NCI-H526 treated with DMSO at 0.1 percent for 48 hours (cell line): Measurements from ENCODE around the gene ARMC2.
"Not testable (repeated sequence)": the region's sequence is repeated elsewhere in the genome, so short reads cannot be mapped to it uniquely, and the experiment has no call there.

Experiments
- DNase-seq: peaks from one replicate; lab custom pipeline; 2025; lab: John Stamatoyannopoulos, UW

Gene ARMC2

DNA sequence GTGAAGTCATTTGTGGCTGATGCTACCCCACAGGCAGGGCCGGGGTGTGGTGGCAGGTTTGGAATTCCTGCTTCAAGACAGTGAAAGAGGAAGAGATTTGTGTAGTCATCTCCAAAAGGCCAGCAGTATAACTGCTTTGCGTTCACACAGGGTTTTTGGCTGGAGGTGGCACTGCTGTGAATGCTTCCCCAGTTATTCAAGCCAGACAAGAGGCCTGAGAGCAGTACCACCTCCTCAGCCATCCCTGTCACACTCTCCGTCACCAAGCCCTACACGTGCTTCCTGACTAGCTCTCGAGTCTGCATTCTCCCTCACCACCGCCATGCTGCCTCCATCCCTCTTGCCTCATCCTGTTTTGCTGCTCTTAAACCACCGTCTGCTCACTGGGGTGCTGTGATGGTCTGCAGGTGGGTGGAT, 23.9 kb downstream of the ARMC2 start:
- no peak for DNase-seq

DNA sequence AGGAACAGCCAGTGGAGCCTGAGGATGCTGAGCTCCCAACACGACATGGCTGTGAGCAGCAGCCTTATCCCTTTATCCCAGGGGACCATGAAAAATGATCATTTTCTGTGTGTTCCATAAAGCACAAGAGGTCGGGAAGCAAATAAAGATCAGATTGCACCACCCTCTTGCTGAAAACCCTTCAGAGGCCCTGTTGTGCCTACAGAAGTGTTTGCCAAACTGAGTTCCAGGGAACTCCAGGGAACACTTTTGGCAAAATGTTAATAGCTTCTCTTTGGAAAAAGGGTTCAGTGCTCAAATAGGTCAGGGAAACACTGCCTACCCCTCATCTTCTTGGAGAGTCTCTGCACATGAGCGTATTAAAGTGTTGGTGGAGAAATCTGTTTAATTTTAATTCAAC, 24.4 kb downstream of the ARMC2 start:
- no peak for DNase-seq

DNA sequence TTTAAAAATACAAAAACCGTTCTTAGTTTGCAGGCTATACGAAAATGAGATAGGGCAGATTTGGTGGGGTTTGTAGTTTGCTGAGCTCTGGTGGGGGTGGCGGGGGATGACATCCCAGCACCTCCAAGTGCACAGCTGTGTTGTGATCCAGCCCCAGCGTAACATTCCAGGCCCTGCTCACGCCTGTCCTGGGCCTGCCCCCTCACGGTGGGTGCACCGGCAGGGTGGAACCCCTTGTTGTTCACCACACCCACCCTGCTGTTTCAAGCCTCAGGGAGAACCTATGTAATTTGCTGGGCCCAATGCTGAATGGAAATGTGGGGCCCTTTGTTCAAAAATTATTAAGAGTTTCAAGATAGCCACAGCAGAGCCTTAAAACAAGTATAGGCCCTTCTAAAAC, 25.0 kb downstream of the ARMC2 start:
- no peak for DNase-seq

DNA sequence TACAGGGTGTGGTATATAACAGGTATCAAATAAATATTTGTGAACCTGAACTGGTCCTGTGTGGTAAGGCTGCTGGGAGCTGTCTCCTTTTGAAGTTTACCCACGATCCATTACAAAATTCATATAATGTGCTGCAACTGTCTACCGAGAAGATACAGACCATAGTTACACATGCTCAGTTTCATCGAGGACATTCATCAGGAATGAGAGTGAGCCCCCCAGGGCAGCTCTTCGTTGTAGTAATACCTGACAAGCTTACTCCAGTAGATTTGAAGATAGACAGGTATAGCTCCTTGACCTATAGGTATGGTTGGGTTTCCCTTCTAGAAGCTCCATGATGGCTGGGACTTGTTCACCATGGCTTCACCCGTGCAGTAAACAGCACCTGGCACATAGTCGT, 25.7 kb downstream of the ARMC2 start:
- DNase-seq, result no peak

DNA sequence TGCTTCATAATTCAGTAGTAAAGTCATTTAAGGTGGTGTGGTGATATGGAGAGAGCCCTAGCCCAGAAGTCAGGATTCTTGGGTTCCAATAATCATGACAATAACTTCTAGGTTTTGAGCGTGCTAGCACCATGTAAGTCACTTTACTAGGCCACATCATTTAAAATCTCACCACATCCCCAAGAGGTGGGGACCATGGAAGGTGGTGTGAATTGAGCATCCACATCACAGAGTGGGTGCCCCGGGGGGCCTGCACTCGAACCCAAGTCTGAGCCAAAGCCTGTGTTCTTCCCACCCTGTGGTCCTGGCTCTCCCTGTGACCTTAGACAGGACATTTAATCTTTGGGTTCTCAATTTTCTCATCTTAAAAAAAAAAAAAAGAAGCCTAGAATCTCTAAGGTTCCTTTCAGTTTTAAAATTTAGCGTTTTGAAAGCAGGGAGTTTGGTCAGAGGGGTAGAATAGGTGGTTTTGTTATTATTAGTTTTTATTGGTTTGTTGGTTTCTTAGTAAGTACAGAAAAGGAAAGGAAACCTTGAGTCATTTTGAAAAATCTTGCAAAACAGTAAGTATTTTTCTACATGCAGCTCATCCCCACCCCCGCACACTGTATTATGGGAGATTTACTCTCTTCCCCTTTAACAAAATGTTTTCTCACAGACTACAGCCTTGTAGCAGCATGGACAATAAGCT, 26.4 kb downstream of the ARMC2 start:
- DNase-seq, result no peak

DNA sequence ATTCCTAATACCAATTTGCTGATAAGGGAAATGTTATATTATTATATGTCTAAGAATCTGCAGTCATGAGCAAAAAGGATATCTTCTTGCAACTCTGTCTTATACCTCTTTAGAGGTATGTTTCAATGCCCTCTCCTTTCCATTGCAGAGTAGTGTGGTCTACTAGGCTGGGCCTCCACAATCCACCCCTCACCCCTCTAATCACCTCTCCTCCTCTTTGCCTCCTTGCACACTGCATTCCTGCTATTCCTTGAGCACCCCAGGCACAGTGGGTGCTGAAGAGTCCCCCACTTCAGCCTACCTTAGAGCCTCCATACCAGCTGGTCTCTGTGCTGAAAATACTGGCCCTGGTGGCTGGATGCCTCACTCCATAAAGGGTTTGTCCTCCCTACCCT, 26.9 kb downstream of the ARMC2 start:
- DNase-seq, result no peak

DNA sequence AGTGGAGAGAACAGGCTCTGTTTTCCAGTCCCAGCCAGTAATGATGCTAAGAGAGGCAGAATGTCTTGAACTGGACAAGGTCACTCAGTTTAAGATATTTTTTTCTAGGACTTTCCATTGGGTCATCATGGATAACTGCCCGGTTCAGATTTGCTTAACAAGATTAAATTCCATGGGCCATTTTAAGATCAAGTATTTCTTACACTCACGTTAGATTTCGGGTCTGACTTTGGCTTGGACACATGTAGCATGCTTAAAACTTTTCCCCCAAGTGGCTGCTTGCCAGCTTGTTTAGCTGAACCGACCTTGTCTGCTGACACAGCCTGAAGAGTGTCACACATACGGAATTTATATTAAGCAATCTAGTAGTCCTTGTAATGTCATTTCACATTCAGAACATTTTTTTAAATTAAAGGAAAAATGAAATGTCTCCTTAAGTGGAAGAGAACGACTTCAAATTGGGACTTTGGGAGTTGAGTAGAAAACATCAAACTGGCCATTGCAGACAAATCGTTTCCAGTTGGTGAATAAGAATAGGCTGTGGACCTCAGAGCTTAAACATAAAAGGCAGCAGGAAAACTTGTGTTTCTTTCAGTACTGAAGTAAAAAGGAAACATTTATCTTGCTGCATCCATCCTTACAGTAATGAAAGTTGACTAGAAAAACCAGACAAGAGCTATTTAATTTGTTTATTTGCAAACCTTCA, 29.0 kb downstream of the ARMC2 start:
- DNase-seq, result no peak

DNA sequence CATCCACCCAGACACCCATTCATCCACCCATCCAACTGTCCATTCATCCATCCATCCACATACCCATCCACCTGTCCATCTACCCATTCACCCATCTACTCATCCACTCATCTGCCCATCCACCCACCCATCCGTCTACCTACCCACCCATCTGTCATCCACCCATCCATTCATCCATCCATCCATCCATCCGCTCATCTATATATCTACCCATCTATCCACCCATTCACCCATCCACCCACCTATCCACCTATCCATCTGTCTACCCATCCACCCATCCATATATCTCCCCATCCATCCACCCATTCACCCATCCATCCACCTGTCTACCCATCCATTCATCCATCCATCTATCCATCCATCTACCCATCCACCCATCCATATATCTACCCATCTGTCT, 30.7 kb downstream of the ARMC2 start:
- no peak for DNase-seq

DNA sequence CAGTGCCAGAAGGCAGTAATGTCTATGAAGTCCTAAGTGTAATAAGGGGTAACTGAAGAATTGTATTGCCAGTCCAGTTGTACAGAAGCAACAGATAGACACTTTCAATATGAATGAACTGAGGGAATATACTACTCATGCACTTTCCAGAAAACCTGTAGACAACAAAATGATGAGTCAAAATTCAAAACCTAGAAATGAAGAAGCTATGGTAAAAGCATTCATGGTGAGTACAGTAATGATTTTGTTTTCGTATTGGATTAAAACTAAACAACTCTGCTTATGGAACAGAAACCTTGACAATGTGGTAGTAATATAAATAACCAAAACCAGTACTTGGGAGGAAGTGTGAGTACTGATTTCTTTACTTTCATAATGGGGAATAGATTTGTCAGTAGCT, 35.0 kb downstream of the ARMC2 start:
- no peak for DNase-seq

DNA sequence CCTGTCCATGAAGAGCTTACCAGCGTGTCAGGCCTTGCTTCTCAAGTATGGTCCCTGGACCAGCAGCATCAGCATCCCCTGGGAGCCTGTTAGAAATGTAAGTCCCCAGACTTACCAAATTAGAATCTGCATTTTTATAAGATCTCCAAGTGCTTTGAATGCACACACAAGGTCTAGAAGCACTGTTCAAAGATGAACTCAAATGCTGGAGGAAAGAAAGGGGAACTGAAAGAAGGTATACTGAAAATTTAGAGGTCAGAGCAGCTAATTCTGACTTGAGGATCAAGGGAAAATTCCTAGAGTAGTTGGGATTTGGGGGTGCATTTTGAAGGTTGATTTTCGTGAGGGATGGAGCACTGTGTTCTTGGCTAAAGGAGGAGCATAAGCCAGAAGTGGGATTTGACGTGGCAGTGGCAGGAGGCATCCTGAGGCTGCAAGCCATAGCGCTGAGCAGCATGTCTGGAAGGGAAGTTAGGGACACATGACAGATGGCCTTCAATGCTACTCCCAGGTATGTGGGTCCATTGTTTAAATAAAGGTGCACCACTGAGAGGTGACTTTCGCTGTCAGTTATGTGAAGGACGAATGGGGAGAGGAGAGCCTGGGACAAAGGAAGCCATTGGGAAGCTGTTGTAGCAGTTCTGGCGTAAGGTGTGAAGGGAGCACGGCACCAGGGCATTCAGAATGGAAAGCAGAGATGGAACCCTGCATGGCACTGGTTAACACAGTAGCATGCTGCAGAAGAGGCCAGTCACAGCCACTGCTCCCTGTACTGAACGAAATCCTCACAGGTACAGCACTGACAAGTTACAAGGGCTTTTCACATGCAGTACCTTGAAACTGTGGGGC, 36.2 kb downstream of the ARMC2 start:
- no peak for DNase-seq

DNA sequence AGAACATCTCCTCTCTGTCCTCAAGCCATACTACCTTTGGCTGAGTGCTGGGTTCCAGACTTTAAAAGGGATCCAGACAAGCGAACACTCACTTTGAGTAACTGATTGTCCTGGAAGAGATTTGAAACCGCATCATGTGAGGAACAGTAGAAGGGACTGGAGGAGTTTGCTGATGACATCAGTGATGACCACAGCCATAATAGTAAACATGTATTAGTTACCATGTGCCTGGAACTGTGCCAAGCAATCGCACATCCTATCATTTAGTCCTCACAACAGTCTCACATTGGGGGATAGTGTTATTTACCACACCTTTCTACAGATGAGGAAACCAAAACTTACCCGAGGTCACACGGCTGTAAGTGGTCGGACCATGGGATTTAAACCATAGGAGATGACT, 39.8 kb downstream of the ARMC2 start:
- no peak for DNase-seq

DNA sequence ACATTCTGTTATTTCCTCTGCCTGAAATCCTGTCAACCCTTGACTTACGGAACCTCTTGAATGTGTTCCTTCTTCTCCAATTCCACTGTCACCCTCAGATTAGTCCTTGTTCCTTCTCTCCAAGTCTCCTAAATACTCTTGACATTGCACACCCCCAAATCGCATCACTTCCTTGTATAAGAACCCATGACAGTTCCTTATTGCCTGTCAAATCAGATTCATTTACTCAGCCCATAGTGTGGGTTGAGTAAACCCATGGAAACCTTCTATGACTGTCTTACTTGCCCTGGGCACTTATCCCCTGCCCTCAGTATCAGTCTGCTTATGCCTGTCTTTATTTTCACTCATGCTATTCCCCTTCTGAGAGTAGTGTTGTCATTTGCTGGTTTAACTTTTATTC, 40.5 kb downstream of the ARMC2 start:
- DNase-seq, result no peak

DNA sequence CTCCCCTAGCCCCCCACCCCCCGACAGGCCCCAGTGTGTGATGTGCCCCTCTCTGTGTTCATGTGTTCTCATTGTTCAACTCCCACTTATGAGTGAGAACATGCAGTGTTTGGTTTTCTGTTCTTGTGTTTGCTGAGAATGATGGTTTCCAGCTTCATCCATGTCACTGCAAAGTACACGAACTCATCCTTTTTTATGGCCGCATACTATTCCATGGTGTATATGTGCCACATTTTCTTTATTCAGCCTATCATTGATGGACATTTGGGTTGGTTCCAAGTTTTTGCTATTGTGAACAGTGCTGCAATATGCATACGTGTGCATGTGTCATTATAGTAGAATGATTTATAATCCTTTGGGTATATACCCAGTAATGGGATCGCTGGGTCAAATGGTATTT, 42.7 kb downstream of the ARMC2 start:
- not testable (repeated sequence) for DNase-seq

DNA sequence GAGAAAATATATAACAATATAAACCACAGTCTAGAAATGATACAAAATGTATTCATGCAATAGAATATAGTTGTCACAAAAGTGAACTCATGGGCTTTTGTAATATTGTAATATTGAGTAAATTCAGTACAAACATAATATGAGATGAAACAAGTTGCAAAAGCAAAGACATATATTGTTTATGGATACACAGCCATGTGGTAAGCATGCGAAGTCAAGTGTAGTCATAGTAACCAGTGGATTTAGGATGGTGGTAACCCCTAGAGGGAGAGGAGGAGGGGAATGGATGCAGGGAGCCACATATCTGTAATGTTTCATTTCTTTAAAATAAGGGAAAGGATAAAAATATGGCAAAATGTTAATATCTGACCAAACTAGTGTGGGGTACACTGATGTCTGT, 47.3 kb downstream of the ARMC2 start:
- no peak for DNase-seq

DNA sequence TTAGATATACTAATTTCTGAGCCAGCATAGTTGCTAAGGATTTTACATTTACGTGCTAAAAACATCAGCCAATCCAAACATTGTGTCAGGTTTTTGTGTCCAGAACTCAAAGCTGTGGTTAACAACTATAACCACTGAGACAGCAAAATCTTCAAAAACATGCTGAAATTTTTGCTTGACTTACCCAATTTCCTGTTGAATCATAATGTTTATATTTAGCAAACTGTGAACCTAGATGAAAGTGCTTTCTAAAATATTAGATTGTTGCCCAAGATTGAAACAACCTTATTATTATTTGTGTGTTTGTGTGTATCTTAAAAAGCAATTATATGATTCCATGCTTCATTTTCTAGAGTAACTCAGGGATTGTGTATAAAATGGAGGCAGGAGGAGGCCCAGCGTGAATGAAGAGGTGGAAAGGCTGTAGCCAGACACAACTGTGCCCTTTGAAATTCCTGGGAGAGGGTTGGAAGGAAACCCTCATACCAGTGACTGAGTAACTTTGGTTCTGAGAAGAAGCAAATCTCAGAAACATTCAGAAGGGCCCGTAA, 48.0 kb downstream of the ARMC2 start:
- no peak for DNase-seq

DNA sequence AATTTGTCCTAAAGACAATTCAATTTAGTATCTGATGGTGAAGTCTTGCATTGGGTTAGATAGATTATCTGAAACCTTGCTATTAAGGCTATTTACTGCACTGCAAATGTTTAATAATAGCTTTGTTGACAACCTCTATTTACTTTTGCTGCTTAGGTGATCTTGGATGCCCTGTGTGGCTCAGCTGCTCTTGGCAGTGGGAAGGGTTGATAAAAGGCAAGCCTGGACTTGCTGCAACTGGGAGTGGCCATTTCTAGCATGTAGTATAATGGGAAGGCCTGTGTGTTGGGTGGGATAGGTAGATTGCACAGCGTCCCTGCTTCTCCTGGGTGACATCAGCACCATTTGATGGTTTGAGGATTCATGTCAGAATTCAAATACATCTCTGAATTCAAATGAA, 49.1 kb downstream of the ARMC2 start:
- DNase-seq, result peak; percentile 76

DNA sequence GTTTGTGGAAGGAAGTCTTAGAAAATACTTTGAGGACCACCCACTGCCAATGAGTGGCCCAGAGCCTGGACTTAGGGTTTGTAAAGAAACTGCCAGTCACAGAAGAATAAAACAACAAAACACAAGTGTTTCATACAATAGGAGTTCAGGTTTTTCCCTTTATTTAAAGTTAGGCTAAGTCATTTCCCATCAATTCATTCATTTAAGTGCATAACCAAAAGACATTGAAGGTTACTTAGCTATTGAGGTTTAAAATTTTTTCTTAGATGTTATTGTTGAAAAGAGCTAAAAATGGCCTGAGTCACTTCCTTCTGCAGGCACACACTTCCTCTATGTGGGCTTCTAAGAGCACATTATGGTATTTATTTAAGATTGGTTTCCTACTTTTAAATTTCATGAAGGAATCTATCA, 54.2 kb downstream of the ARMC2 start:
- no peak for DNase-seq

DNA sequence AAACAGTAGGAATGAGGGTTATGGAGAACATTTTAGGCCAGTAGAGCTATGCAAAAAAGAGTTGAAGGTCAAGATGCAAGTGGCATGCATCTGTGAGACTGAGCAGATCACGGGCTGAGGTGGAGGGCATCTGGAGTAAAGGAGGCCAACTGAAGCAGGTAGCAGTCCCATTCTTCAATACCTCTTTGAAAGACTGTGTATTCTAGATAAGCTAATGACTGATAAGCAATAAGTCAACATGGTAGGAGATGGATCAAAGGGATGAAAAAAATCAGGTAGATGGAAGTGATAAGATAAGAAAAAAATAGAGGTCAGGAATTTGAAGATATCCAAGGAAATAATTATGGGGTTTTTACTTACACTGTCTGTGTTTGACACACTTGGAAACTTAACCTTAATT, 55.6 kb downstream of the ARMC2 start:
- no peak for DNase-seq

DNA sequence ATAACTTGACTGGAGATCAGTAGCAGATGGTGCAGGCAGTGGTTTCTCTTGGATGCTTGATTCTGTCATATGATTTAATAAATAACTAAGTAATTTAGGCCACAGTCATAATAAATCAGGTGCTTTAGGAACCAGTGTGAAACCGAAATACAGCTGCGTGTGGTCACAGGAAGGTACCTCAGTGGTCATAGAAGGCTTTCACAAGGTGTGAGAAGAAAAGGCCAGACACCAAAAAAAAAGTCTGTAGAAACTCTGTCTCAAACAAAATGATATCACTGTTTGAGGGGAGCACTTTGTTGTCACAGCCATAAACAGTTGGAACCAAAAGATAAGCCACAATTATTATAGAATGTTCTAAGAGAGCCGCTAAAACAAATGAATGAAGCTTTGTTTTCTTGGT, 56.5 kb downstream of the ARMC2 start:
- DNase-seq, result no peak

DNA sequence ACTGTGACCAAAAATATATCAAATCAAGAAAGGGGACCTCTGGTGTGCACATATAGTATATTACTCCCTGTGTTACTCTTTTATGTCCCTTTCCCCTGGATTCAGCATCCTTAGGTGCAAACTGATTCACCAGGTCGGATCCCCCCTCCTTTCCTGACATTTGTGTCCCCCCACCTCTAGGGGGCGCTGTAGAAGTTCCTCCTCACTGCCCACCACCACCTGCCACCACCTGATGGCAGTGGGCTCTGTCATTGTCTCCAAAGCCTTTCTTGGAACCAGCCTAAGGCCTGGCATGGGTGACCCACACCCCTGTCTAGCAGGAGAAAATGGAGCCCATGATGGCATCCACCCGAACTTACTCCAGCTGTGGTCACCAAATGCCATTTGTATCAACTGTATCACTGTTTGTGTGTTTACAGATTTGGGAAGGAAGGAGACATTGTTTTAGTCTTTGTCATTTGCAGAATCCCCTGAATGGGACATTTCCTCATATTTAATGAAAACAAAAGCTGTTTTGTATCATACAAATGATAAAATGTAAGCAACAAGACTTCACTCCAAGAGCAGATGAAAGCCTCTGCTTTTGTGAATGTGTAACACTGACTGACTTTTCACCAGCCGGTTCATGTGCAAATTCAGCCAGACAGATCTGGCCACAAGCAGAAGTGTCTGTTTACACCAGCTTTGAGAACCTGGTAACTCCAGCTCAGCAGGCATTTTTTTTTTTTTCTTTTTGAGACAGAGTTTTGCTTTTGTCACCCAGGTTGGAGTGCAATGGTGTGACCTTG, 66.2 kb downstream of the ARMC2 start:
- no peak for DNase-seq

DNA sequence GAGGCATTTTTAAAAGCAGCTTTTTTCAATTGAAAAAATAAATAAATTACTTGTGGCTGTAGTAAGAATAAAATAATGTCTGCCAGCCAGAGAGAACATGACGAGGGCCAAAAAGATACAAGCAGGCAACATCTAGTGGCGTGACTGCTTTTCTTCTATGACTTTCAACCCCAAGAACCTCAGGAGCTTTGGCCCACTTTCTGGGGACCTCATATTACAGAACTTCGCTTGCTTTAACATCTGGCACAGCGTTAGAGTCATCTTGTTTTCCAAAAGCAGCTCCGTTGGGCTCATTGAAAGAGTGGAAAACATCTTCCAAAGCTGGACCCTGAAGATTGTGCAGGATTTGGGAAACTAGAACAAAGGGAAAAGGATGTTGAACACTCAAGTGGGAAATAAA, 67.0 kb downstream of the ARMC2 start:
- DNase-seq, result no peak
